BE2C (cell line): ENCODE results near the gene LTF.
"Not testable (repeated sequence)": the region's sequence is repeated elsewhere in the genome, so short reads cannot be mapped to it uniquely, and the experiment has no call there.

Experiments
- DNase-seq: peaks from one replicate; pipeline ENCODE4 v3.0.0-alpha.2; 2020
- H3K27me3 ChIP-seq: fragments of 250-450 bp; sonication (Bioruptor Pico); 2 replicates; pipeline ENCODE4 v1.5.1; 2020; ENCODE audit warnings: mild to moderate bottlenecking
- H3K36me3 ChIP-seq: fragments of 250-450 bp; sonication (Bioruptor Pico); 2 replicates; pipeline ENCODE4 v1.5.1; 2020; ENCODE audit warnings: mild to moderate bottlenecking
- H3K4me1 ChIP-seq: fragments of 250-450 bp; sonication (Bioruptor Pico); 2 replicates; pipeline ENCODE4 v1.5.1; 2020
- H3K4me3 ChIP-seq: 2 replicates; pipeline ENCODE4 v1.5.1; 2011; ENCODE audit warnings: low read depth, low read length
- H3K9me3 ChIP-seq: fragments of 250-450 bp; sonication (Bioruptor Pico); 2 replicates; pipeline ENCODE4 v1.5.1; 2020
- CTCF ChIP-seq: IDR thresholded peaks from 2 replicates; pipeline ENCODE4 v1.5.1; 2012; ENCODE audit warnings: mild to moderate bottlenecking, low read depth, low read length

LTF gene

GRCh38 chr3:46498916-46499519 is 34.3 kb upstream of the LTF start:
- Histone ChIP-seq H3K9me3 (no peaks in the 10 kb centered on the region), H3K36me3 (no peaks in the 10 kb centered on the region), H3K27me3 (no peaks in the 10 kb centered on the region), H3K4me3 (no peak overlapping the region), H3K4me1 (no peaks in the 10 kb centered on the region)
- DNase-seq: no peak
- TF ChIP-seq CTCF: no peak

- H3K4me1 ChIP-seq: no peaks in the 10 kb centered on the region
- no peak within 1 kb of the TSS for H3K4me3 ChIP-seq
- no peak for DNase-seq
- H3K9me3 ChIP-seq: no peaks in the 10 kb centered on the region
- no peaks in the 10 kb centered on the region for H3K27me3 ChIP-seq
- no peak for TF ChIP-seq CTCF
- no peaks in the 10 kb centered on the region for H3K36me3 ChIP-seq
Observed at GRCh38 chr3:46497556-46498265, 33.0 kb upstream of the LTF start, which contains the start of gene RTP3. TSS of gene RTP3 (plus strand) at chr3:46497976. CDS start at chr3:46498063, 87 bp downstream.

GRCh38 chr3:46496746-46497555 is 32.2 kb upstream of the LTF start:
- H3K4me3 ChIP-seq: no peak overlapping the region
- H3K27me3 ChIP-seq: no peaks in the 10 kb centered on the region
- no peaks in the 10 kb centered on the region for H3K9me3 ChIP-seq
- no peaks in the 10 kb centered on the region for H3K36me3 ChIP-seq
- peak; percentile 13 for DNase-seq
- TF ChIP-seq CTCF: peak; percentile 36
- no peaks in the 10 kb centered on the region for H3K4me1 ChIP-seq

GRCh38 chr3:46495901-46496456 is 31.3 kb upstream of the LTF start:
- no peak overlapping the region for H3K4me3 ChIP-seq
- no peak for TF ChIP-seq CTCF
- H3K9me3 ChIP-seq: no peaks in the 10 kb centered on the region
- H3K27me3 ChIP-seq: no peaks in the 10 kb centered on the region
- H3K36me3 ChIP-seq: no peaks in the 10 kb centered on the region
- no peak for DNase-seq
- no peaks in the 10 kb centered on the region for H3K4me1 ChIP-seq

- not testable (repeated sequence) for H3K36me3 ChIP-seq, H3K9me3 ChIP-seq, H3K4me1 ChIP-seq, DNase-seq, H3K27me3 ChIP-seq, H3K4me3 ChIP-seq
Observed at GRCh38 chr3:46494491-46494890, 29.8 kb upstream of the LTF start.

- no peaks in the 10 kb centered on the region for H3K36me3 ChIP-seq
- no peak overlapping the region for H3K4me3 ChIP-seq
- H3K4me1 ChIP-seq: no peaks in the 10 kb centered on the region
- no peaks in the 10 kb centered on the region for H3K27me3 ChIP-seq
- no peaks in the 10 kb centered on the region for H3K9me3 ChIP-seq
- TF ChIP-seq CTCF: no peak
- no peak for DNase-seq
Observed at GRCh38 chr3:46492890-46493547, 28.3 kb upstream of the LTF start.
